Ishikawa (cell line): ENCODE measurements around the gene ORM2.

Experiments used
- CEBPB ChIP-seq: IDR thresholded peaks from 2 replicates; pipeline ENCODE4 v1.6.1; 2012
- CREB1 ChIP-seq: IDR thresholded peaks from 2 replicates; pipeline ENCODE4 v1.6.1; 2012; ENCODE audit warnings: low read depth
- EGR1 ChIP-seq: IDR thresholded peaks from 2 replicates; pipeline ENCODE4 v1.6.1; 2012
- EP300 ChIP-seq: IDR thresholded peaks from 2 replicates; pipeline ENCODE4 v1.6.1; 2012; ENCODE audit warnings: borderline replicate concordance
- FOXM1 ChIP-seq: IDR thresholded peaks from 2 replicates; pipeline ENCODE4 v1.6.1; 2012; ENCODE audit warnings: low read depth, borderline replicate concordance
- NFIC ChIP-seq: IDR thresholded peaks from 2 replicates; pipeline ENCODE4 v1.6.1; 2012
- RAD21 ChIP-seq: IDR thresholded peaks from 2 replicates; pipeline ENCODE4 v1.6.1; 2012; ENCODE audit warnings: low read depth
- TAF1 ChIP-seq: IDR thresholded peaks from 2 replicates; pipeline ENCODE4 v1.6.1; 2012; ENCODE audit warnings: low read depth, mild to moderate bottlenecking
- TCF12 ChIP-seq: IDR thresholded peaks from 2 replicates; pipeline ENCODE4 v1.6.1; 2012; ENCODE audit warnings: low read depth
- TEAD4 ChIP-seq: IDR thresholded peaks from 2 replicates; pipeline ENCODE4 v1.6.1; 2012
- YY1 ChIP-seq: IDR thresholded peaks from 2 replicates; pipeline ENCODE4 v1.6.1; 2012; ENCODE audit warnings: low read depth
- ZBTB7A ChIP-seq: IDR thresholded peaks from 2 replicates; pipeline ENCODE4 v1.6.1; 2012; ENCODE audit warnings: low read depth
- TF ChIP-seq, protein P1 (sequence below): IDR thresholded peaks from 2 replicates; pipeline ENCODE4 v1.6.1; 2012
- TF ChIP-seq, protein P2 (sequence below): IDR thresholded peaks from 2 replicates; pipeline ENCODE4 v1.6.1; 2012
- TF ChIP-seq, protein P3 (sequence below): IDR thresholded peaks from 2 replicates; pipeline ENCODE4 v1.6.1; 2012; ENCODE audit warnings: low read depth, mild to moderate bottlenecking

ORM2 gene

DNA sequence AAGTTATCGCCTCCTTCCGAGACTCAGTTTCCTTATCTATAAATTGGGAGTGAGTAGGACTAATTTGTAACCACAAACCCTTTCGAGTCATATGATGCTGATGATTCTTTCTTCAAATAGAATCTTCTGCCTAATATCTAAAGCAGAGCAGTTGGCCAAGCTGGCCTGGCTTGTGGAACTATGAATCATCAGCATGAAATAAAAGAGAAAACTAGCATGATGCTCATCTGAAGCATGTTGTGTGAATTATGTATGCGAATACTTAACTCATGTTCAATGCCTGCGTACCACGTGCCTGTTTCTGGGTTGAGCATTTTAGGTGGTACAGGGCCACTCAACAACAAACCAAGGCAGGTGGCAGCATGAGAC, 21.8 kb upstream of the ORM2 start:
- TF ChIP-seq, protein P1, sequence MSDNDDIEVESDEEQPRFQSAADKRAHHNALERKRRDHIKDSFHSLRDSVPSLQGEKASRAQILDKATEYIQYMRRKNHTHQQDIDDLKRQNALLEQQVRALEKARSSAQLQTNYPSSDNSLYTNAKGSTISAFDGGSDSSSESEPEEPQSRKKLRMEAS = no peak
- TF ChIP-seq TAF1 (no peak), YY1 (no peak), TCF12 (no peak), TEAD4 (no peak), NFIC (no peak), CREB1 (no peak), FOXM1 (no peak), ZBTB7A (no peak), EP300 (no peak), CEBPB (no peak), EGR1 (no peak), RAD21 (no peak)
- TF ChIP-seq, protein P2, sequence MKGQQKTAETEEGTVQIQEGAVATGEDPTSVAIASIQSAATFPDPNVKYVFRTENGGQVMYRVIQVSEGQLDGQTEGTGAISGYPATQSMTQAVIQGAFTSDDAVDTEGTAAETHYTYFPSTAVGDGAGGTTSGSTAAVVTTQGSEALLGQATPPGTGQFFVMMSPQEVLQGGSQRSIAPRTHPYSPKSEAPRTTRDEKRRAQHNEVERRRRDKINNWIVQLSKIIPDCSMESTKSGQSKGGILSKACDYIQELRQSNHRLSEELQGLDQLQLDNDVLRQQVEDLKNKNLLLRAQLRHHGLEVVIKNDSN = no peak
- TF ChIP-seq, protein P3, sequence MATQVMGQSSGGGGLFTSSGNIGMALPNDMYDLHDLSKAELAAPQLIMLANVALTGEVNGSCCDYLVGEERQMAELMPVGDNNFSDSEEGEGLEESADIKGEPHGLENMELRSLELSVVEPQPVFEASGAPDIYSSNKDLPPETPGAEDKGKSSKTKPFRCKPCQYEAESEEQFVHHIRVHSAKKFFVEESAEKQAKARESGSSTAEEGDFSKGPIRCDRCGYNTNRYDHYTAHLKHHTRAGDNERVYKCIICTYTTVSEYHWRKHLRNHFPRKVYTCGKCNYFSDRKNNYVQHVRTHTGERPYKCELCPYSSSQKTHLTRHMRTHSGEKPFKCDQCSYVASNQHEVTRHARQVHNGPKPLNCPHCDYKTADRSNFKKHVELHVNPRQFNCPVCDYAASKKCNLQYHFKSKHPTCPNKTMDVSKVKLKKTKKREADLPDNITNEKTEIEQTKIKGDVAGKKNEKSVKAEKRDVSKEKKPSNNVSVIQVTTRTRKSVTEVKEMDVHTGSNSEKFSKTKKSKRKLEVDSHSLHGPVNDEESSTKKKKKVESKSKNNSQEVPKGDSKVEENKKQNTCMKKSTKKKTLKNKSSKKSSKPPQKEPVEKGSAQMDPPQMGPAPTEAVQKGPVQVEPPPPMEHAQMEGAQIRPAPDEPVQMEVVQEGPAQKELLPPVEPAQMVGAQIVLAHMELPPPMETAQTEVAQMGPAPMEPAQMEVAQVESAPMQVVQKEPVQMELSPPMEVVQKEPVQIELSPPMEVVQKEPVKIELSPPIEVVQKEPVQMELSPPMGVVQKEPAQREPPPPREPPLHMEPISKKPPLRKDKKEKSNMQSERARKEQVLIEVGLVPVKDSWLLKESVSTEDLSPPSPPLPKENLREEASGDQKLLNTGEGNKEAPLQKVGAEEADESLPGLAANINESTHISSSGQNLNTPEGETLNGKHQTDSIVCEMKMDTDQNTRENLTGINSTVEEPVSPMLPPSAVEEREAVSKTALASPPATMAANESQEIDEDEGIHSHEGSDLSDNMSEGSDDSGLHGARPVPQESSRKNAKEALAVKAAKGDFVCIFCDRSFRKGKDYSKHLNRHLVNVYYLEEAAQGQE = no peak

DNA sequence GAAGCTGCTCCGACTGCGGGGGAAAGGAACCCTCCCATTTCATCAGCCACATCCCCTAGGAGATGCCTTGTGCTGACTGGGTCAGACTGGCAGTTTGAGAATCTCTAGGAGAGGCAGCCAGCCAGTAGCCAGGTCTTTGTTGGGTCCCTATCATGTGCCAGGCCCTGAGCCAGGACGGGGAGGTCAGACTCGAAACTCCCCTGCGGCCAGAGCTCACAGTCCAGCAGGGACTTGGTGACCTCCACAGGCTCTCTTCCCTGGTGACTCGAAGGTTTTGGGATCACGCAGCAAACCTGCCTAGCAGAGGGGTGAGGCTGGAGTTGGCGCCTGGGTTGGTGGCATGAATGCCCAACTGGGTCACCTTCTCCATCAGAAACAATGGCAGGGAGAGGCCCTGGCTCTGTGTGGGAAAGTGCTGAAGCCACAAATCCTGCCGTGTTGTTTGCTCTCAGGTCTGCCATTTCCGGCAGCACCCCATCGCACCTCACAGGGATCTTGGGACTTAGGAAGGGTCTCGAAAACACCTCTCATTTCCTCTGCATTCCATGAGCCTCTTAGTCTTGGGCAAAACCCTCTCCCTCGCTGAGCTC, 21.2 kb upstream of the ORM2 start:
- no peak for TF ChIP-seq CREB1
- no peak for TF ChIP-seq TCF12
- TF ChIP-seq, protein P2 = no peak
- no peak for TF ChIP-seq TAF1
- no peak for TF ChIP-seq YY1
- TF ChIP-seq ZBTB7A = no peak
- no peak for TF ChIP-seq EP300
- TF ChIP-seq RAD21 = no peak
- TF ChIP-seq CEBPB = no peak
- no peak for TF ChIP-seq NFIC
- TF ChIP-seq TEAD4 = no peak
- TF ChIP-seq, protein P3 = no peak
- no peak for TF ChIP-seq FOXM1
- no peak for TF ChIP-seq EGR1
- TF ChIP-seq, protein P1 = no peak

DNA sequence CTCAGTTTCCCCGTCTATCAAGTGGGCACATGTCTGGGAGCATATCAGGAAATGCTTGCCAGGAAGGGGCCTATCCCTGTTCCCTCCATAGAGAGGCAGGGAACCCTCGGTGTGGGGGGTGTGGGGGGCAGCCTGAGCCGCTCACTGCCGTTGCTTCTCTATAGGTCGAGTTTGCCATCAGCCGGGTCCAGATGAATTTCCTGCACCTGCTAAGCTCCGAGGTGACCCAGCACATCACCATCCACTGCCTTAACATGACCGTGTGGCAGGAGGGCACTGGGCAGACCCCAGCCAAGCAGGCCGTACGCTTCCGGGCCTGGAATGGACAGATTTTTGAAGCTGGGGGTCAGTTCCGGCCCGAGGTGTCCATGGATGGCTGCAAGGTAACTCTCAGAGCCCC, 20.6 kb upstream of the ORM2 start:
- TF ChIP-seq, protein P2 = no peak
- TF ChIP-seq CEBPB (no peak), ZBTB7A (no peak), TCF12 (no peak), NFIC (no peak), TAF1 (no peak), EGR1 (no peak), TEAD4 (no peak), FOXM1 (no peak), RAD21 (no peak)
- TF ChIP-seq, protein P1 = no peak
- TF ChIP-seq, protein P3 = no peak
